ENCODE data around the gene CUZD1. TPM values are rescaled to one million over a fixed set of nuclear protein-coding genes. Genes with fewer than 3 reads are reported as not detected.

CUZD1 gene, protein sequence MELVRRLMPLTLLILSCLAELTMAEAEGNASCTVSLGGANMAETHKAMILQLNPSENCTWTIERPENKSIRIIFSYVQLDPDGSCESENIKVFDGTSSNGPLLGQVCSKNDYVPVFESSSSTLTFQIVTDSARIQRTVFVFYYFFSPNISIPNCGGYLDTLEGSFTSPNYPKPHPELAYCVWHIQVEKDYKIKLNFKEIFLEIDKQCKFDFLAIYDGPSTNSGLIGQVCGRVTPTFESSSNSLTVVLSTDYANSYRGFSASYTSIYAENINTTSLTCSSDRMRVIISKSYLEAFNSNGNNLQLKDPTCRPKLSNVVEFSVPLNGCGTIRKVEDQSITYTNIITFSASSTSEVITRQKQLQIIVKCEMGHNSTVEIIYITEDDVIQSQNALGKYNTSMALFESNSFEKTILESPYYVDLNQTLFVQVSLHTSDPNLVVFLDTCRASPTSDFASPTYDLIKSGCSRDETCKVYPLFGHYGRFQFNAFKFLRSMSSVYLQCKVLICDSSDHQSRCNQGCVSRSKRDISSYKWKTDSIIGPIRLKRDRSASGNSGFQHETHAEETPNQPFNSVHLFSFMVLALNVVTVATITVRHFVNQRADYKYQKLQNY
- total RNA-seq (0.30 TPM in 1 of 2 replicates, not detected in the other), polyA plus RNA-seq (not detected in 2 replicates)

DNA sequence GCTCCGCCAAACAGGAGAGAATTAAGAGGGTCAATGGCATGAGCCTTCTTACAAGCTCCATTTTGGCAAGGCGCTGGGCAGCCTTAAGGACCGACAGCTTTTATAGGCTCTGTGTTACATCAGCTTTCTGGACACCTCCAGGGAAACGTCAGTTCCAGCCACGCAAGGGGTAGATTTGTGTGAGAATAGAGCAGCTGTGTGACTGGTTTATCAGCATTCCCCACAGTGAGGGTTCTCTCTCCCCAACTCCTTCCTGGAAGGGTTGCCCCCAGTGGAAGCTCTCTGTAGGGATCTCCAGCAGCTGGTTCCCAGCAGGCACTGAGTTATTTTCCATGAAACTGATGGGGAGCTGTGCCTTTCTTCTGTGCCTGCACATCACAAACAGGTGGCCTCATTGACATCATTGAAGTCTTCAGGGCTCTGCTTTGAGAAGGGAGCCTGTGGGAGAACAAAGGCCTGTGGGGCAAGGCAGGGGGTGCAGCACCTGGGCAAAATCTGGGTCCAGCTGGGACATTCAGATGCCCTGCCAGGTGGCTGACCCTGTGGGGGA lies at the start of gene CUZD1:
TSS of gene CUZD1 (minus strand) at position 75 of the 550 bp plus-strand sequence. CDS start at position 61, 14 bp downstream.
- Histone ChIP-seq H3K9me3 (ENCODE audit: low read depth) (no peaks in the 10 kb centered on the region), H3K27me3 (no peaks in the 10 kb centered on the region), H3K27ac (no peak within 1 kb of the TSS), H3K4me3 (no peak within 1 kb of the TSS), H3K4me1 (ENCODE audit: low read depth) (no peaks in the 10 kb centered on the region), H3K36me3 (no peaks in the 10 kb centered on the region)
- DNase-seq (ENCODE audit: low read depth in 1 of 2, low spot score in 1 of 2), result no peak
- TF ChIP-seq, protein P1, sequence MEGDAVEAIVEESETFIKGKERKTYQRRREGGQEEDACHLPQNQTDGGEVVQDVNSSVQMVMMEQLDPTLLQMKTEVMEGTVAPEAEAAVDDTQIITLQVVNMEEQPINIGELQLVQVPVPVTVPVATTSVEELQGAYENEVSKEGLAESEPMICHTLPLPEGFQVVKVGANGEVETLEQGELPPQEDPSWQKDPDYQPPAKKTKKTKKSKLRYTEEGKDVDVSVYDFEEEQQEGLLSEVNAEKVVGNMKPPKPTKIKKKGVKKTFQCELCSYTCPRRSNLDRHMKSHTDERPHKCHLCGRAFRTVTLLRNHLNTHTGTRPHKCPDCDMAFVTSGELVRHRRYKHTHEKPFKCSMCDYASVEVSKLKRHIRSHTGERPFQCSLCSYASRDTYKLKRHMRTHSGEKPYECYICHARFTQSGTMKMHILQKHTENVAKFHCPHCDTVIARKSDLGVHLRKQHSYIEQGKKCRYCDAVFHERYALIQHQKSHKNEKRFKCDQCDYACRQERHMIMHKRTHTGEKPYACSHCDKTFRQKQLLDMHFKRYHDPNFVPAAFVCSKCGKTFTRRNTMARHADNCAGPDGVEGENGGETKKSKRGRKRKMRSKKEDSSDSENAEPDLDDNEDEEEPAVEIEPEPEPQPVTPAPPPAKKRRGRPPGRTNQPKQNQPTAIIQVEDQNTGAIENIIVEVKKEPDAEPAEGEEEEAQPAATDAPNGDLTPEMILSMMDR (IDR thresholded peaks at IDR 0.05; ENCODE audit: low read depth, low read length), result no peak

DNA sequence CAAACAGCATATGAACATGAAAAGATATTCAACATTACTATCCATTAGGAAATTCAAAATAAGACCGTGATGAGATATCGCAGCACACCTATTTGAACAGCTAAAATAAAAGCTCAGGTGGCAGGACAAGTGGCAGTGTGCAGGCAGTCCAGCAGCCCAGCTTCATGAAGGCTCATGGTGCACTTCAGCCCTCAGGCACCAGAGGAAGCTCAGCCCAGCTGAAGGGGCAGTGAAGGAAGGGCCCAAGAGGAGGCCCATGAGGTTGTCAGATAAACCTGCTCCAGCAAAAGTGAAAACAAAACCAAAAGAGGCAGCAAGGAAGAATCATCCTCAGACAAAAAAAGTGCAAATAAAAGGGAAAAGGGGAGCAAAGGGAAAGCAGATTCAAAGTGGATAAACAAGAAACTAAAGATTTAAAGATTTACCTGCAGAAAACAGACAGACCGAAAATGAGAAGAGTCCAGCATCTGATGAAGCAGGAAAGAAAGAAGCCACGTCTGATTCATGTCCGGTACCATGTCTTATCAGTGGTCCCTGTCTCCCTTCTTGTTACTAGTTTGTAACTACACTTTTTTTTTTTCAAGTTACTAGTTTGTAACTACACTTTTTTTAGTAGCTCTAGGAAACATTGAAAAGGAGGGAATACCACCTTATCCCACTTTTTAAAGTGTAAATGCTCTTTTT lies 48.7 kb upstream of the CUZD1 start:
- TF ChIP-seq, protein P1 (IDR thresholded peaks at IDR 0.05; ENCODE audit: low read depth, low read length), result no peak
- no peaks in the 10 kb centered on the region for H3K27me3 ChIP-seq
- no peak overlapping the region for H3K27ac ChIP-seq
- no peaks in the 10 kb centered on the region for H3K9me3 ChIP-seq (ENCODE audit: low read depth)
- DNase-seq (ENCODE audit: low read depth in 1 of 2, low spot score in 1 of 2), result no peak
- no peaks in the 10 kb centered on the region for H3K36me3 ChIP-seq
- H3K4me3 ChIP-seq, result no peak overlapping the region
- H3K4me1 ChIP-seq (ENCODE audit: low read depth), result no peaks in the 10 kb centered on the region

DNA sequence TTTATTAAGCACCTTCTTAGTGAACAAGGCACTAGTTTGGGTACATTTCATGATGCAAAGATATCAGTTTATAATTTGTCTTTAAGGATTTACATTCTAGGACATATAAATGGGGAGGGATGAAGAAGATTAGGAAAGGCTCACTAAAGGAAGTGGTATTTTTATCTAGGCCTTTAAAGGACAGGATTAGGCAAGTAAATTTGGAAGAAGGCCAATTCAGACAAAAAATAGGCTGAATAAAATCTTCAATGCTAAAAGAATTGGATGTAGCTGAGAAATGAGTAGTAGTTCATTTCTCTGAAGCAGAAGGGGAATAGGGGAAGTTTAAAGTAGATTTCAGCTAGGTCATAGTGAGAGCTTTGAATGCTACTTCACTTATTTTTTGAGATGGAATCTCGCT lies 38.5 kb upstream of the CUZD1 start:
- no peak overlapping the region for H3K4me3 ChIP-seq
- H3K36me3 ChIP-seq, result no peaks in the 10 kb centered on the region
- H3K27me3 ChIP-seq, result peaks cover 9% of the 10 kb centered on the region
- no peak overlapping the region for H3K27ac ChIP-seq
- no peaks in the 10 kb centered on the region for H3K9me3 ChIP-seq (ENCODE audit: low read depth)
- peak in 1 of 2 donors; percentile 60 for DNase-seq (ENCODE audit: low read depth in 1 of 2, low spot score in 1 of 2)
- TF ChIP-seq, protein P1 (IDR thresholded peaks at IDR 0.05; ENCODE audit: low read depth, low read length), result no peak
- no peaks in the 10 kb centered on the region for H3K4me1 ChIP-seq (ENCODE audit: low read depth)

DNA sequence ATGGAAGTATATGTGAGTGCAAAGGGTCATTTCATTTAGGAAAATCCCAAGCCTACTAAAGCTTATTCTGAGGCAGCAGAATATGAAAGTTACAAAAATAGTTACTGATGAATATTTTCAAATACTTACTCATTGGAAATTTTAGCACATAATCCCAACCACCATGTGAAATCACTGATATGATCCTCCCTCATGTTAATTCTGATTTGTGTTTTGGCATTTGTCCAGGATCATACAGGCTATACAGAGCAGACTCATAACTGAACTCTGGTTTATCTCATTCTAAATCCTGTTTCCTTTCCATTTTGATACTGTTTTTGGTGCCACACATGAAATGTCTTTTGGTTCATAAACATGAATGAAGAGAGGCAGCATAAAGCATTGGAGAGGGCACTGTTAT lies 37.1 kb upstream of the CUZD1 start:
- TF ChIP-seq, protein P1 (IDR thresholded peaks at IDR 0.05; ENCODE audit: low read depth, low read length), result no peak
- H3K4me1 ChIP-seq (ENCODE audit: low read depth), result no peaks in the 10 kb centered on the region
- H3K27me3 ChIP-seq, result peaks cover 9% of the 10 kb centered on the region
- H3K9me3 ChIP-seq (ENCODE audit: low read depth), result no peaks in the 10 kb centered on the region
- no peak for DNase-seq (ENCODE audit: low read depth in 1 of 2, low spot score in 1 of 2)
- H3K4me3 ChIP-seq, result no peak overlapping the region
- H3K27ac ChIP-seq, result no peak overlapping the region
- H3K36me3 ChIP-seq, result no peaks in the 10 kb centered on the region
